GM18861 (cell line): ENCODE measurements around the gene ABLIM3.

Experiments
- ATAC-seq: cut with Tn5 transposase; IDR thresholded peaks from one replicate; pipeline ENCODE4 v1.9.1; 2021; ENCODE audit not compliant: unreplicated experiment

Gene ABLIM3

DNA sequence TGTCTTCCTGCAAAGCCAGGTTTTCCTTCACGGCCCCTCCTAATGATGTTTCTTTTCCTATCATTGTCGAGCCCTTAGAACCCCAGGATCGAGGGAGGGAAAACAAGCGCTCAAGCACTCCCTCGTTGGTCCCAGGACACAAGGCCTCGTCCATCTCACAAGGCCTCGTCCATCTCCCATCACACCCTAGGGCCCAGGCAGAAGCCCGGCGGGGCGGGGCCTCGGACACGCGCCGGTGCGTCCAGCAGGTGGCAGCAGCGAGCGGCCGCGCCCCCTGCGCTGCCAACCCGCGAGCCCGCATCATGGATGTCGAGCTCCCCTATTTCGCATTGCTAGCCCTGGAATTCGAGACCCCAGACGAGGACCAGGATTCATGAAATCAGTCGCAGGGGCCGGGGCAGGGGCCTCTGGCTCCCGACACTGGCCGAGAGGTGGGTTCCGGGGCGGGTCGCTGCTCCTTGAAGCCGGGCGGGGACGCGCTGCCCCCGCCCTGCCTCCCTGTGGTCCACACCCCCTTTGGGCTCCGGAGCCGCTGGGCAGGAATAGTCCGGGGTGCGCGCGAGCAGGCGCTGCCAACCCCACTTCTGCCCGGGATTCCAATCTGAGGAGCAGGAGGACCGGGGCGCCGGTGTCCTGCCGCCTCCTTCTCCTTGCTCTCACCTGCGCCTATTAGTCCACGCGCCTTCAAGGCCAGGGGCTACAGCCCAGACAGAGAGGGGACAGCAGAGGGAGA, at the start of gene ABLIM3:
TSS of gene ABLIM3 (plus strand) at position 270 of the 733 bp plus-strand sequence. CDS start 603 bp downstream, outside the sequence.
- ATAC-seq = peak; percentile 90

DNA sequence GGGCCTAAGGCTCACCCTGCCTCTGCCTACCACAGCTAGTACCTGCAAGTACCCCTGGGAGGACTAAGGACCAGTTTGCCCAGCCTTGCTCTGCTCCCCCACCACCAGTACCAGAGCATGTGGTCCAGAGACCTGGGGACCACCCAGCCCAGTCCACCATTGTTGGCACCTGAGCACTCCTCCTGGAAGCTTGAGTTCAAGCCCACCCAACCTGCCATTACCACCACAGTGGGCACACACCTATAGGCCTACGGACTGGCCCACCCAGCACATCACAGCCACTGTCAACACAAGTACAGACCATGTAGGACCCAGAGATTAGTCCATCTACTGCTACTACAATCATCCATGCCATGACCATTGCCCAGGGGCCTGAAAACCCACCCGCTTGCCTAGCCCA, 47.7 kb upstream of the ABLIM3 start:
- ATAC-seq = no peak

DNA sequence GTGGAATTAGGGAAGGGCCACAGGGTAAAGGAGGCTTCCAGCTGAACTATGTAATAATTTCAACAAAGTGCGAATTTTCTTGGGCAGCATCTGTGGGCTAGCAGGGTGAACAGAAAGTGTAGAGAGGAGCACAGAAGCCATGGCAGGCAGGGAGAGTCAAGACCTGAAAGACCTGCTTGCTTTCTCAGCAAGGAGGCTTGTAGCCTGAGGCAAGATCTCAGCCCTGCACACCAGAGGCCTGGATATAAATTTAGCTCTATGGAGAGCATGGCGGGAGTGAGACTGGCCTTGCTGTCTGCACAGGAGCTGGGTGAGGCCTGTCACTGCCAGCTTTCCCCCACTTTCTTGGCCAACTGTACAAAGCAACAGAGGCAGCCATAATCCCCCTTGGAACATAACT, 46.3 kb upstream of the ABLIM3 start:
- no peak for ATAC-seq

DNA sequence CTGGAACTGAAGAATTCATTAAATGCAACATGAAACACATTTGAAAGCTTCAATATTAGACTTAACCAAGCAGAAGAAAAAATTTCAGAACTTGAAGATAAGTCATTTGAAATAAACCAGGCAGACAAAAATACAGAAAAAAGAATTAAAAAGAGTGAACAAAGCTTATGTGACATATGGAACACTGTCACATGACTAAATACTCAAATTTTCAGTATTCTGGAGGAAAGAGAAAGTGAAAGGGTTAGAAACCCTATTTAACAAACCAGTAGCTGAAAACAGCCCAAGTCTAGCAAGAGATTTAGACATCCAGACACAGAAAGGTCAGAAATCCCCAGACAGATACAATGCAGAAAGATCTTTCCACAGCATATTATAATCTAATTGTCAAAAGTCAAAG, 41.4 kb upstream of the ABLIM3 start:
- no peak for ATAC-seq

DNA sequence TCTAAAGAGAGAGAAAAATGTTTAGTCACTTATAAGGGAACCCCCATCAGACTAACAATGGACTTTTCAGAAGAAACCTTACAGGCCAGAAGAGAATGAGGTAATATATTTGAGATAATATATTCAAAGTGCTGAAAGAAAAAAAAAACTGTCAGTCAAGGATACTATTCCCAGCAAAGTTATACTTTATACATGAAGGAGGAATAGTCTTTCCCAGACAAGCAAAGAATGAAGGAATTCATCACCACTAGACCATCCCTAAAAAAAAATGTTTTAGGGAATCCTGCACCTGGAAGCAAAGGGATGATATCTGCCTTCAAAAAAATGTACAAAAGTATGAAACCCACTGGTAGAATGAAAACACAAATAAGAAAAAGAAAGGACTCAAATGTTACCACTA, 41.0 kb upstream of the ABLIM3 start:
- no peak for ATAC-seq

DNA sequence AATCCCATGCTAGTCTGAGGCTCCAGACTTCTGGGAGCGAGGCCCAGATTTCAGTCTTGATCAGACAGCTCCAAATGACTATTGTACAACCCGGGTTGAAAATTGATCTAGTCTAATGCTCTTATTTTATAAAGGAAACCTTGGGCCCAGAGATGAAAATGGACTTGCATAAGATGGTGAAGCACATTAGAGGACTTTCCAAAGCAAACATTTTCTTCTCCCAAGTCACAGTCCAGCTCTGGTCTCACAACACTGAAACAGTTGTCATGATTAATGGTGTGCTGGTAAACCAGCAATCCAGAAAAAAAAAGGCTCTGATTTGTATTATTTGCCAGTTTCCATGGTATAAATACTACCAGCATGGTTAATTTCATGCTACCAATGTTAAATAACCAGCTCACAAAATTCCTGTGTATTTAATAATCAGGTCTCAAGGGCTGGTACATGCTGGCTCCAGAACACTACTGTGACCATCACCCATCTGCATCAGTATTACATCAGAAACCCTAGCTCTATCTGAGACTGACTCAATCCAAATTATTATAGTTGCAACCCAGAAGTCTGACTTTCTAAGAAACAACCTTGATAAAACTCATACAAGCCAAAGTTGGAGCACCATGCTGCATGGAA, 32.5 kb upstream of the ABLIM3 start:
- ATAC-seq = no peak

DNA sequence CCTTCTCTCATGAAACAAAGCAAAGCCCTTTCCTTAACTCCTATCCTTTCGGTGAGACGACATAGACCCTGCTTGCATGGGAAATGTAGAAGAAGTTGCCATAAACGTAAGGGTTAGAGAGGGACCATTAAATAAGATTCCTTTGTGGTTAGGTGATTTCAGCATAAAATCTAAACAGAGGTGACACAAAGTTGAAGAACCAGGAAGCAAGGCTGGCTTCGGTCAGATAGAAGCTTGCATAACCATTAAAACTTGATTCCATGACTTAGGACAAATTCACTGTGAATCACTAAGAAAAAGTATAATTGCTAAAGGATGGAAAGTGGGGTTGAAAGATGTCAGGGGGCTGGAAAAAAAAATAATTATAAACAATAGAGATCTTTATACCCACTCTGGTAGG, 30.9 kb upstream of the ABLIM3 start:
- no peak for ATAC-seq

DNA sequence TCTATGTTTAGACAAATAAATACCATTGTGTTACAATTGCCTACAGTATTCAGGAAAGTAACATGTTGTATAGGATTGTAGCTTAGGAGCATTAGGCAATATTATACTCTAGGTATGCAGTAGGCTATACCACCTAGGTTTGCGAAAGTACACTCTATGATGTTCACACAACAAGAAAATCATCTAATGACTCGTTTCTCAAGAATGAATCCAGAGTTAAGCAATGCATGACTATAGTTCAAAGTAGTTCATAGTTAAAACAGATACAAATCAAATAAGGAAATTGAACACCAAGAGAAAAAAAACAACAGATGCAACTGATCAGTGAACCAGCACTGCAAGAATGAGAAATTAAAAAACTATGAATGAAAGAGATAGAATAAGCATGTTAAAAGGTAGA, 27.6 kb upstream of the ABLIM3 start:
- no peak for ATAC-seq

DNA sequence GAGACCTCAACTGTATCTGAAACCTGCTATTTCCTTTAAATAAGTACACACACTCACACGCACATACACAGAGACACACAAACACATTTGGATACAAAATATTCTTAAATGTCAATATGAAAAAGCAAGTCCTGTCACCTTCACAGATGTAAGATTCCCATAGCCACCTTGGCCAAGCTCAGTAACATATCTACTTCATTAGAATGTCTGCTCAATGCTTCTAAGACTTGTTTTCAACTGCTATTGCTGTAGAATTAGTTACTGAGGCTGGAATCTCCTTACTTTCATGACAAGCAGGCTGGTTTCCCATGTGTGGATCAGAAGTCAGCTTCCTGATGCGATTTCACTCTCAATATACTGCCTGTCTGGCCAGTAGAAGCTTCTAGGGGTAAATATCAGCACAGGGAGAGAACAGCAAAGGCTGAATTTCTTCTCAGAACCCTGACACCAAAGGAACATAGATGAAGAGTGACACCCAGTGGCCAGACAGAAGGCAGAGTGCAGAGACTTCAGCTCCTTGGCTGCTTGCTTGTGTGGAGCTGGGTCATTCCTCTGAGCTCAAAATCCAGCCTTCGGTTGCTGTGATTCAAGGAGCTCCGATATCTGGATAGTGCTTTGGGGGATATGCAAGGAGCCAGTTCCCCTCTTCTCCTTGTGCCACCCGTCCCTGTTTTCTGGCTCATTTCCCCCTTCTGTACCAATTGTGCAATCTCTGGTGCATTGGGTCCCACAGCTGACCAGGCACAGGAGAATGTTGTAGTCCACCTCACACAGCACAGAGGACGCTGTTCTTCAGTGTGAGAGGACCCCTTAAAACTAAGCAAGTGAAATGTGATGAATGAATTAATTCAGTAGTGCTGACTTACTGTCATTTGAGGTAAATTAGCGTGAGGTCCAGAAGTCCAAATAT, 26.6 kb upstream of the ABLIM3 start:
- peak; percentile 77 for ATAC-seq

DNA sequence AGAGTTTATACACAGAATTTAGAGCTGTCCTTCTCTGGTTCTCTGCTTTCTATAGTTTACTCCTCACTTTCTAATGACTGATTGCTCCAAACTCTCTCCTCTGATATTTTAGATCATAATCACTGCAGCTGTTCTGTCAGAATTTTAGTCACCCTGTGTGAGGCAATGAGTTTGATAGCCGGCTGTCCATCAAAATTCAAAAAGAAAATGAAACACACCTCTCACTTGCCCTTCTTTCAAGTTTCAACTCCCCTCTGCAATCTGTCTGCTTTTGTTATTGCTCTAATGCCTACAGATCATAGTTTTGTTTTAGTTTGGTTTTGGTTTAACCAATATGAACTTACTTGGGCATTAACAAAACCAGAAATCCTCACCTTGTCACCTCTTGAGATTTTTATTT, 23.3 kb upstream of the ABLIM3 start:
- peak; percentile 68 for ATAC-seq

DNA sequence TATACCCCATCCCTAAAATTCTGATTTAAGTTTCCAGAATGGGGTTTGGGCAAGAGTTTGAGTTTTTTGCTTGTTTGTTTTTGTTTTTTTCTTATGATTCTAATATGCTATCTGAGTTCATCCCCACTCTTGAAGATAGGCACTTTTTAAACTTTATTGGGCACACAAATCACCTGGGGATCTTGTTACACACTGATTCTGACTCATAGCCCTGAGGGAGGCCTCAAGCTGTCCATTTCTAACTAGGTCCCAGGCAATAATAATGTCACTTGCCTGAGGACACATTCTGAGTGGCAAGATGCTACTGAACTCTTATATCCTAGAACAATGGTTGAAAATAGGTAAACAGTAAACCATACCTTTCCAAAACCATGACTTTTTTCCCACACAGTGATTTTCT, 22.8 kb upstream of the ABLIM3 start:
- ATAC-seq = no peak

DNA sequence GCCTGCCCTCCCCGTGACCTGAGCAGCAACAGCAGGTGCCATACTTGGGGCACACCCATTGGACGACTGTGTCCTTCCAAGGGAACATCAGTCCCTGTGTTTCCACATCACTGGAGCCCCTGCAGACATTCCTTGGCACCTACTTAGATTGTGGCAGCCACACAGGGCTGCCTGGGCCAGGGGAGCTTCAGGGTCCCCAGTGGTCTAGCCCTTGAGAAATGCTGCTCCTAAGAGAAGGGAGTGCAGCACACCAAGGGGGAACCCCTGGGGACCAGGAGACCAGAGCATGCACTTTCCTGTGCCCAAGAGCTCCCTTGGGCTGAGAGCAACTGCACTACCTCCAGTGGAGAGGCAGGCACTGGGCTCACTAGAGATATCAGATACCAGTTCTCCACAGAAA, 20.1 kb upstream of the ABLIM3 start:
- ATAC-seq = no peak

DNA sequence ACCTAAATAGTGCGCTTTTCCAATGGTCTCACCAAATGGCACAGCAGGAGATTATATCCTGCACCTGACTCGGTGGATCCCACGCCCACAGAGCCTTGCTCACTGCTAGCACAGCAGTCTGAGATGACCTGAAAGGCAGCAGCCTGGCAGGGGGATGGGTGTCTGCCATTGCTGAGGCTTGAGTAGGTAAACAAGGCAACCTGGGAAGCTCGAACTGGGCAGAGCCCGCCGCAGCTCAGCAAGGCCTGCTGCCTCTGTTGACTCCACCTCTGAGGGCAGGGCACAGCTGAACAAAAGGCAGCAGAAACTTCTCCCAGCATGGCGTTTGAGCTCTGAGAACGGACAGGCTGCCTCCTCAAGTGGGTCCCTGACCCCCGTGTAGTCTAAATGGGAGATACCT, 18.1 kb upstream of the ABLIM3 start:
- ATAC-seq = no peak

DNA sequence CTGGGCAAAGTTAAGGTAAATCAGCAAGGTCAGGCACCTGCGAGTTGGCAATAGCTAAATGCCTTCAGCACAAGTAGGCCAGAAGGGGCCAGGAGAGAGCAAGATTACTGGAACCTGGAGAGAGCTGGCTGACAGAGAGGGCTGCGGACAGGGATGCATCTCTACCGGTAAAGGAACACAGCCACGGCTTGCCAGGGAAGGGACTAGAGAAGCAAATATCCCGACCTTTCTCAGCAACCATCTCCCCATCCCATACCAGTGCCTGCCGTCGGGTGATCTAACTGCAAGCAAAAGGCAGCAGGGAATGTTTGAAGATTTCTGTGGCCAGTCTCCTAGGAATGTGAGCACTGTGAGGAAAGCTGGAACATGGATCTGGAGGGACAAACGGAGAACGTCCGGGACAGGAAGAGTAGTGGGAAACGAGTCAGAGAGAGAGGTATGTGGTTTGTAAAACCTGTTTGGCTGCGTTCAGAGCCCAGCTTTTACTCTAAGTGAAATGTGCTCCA, 15.9 kb upstream of the ABLIM3 start:
- no peak for ATAC-seq

DNA sequence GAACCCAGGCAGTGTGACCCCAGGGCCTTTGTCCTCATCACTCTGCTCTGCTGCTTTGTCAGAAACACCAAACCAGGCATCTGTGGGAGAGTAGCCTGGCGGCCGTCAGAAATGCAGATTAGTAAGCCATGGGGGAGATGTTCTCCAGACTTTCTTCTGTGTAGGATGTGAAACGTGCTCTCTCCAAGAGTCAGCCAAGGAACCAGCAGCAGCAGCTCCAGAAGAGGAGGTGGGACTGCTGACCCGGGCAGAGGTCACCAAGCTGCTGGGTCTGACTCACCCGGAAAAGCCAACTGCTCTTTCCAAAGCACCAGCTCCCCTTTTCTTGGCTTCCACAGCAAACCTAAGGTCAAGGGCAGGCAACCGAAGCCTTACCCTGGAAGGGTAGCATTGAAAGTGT, 14.4 kb upstream of the ABLIM3 start:
- no peak for ATAC-seq

DNA sequence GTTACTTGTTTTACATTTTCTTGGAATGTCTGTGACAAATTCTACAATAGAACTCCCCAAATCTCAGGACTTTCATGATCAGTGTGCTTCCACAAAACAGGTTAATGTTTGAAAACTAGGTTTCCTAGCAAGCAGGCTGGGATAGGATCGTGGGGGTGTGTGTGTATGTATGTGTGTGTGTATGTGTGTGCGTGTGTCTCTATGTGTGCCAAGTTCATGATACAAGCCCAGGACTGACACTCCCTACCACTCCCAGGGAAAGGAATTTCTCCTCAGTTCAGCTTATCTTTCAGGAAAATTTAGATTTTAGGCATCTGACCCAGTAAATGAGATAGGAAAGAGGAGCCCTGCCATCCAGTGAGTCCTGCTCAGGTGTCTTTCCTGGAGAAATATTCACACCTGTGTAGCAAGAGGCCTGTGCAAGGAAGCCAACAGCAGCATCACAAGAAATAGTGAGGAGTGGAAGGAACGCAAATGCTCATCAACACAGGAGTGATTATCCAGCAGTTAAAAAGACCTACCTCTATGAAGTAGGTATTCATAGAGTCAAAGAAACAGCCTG, 13.8 kb upstream of the ABLIM3 start:
- ATAC-seq = no peak

DNA sequence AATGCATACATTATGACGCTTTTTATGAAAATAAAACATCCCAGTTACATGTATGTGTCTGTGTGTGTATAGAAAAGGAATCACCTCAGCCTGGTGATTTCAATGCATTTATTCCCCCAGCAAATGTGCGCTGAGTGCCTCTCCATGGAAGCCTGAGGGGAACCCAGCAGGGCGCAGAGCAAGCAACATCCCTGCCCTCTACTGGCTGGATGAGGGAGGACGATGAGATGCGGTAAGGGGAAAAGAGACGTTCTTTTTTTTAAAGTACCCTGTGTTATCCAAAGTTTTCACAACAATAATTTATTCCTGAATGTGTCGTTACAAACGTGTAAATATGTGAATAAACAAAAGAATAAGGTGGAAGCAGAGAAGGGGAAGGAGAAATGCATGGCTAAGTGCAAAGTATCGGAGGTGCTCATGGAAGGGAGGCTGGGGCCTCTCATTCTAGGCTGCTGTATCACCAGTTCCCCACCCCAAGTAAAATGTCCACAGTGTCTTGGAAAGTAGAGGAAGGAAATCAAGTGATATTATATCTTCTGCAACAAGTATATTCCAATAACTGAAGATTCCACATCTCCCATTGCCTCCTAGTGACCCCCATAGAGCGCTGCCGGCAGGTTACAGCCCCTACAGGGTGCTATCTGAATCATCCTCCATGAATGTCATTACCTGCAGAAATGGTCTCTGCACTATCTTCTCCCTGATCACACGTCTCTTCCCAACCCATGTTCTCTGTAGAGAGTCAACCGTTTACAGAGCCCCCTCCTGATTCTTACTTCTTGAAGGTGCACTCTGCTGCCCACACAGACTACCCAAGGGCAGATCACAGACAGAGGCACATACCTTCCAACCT, 13.0 kb upstream of the ABLIM3 start:
- peak; percentile 70 for ATAC-seq

DNA sequence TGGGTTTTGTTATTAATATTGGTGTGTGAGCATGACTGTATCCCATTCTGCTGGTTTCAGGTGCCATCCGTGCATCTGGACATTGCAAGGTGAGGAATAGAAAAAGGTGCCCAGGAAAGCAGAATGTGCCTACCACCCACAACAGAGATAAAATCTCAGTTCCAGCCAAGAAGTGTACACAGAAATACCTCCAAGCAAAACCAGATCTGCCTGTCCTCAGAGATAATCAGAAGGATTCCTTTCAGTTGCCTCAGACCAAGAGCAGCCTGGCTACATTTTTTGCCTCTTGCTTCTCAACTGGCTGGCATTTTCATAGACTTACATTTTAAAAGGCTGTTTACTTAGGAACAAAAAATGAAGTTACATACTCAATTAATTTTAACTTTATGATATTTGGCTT, 12.1 kb upstream of the ABLIM3 start:
- no peak for ATAC-seq

DNA sequence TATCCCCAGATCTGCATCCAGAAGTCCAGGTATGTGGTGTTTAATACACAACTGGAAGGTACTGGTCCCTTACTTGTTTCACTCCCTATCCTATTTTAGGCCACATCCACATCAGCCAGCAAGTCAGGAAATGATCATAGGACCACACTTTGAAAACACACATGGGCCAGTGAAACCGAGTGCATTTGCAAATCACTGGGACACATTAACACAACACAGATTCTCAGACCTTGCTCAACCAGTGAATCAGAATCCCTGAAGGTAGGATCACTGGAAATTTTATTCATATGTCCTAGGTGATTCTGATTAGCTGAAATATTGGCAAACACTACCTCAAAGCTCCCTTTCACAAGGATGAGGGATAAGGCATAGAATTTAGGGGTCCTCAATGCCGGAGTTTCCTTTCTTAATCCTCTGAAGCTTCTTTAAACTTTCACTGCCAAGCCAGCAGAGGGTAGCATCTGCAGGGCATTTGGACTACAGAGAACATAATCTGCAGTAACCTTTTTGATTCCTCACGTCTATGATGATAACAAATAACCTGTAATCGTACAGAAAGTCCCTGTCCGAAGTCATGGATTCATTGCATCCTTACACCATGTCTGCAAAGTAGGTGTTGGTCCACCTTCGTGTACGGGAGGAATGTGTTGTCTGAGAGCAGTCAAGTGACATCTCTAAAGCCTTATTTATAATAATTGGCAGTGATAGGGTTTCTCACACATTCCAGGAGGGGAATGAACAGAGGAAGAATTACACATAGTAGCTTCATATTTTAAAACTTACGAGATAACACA, 11.0 kb upstream of the ABLIM3 start:
- no peak for ATAC-seq

DNA sequence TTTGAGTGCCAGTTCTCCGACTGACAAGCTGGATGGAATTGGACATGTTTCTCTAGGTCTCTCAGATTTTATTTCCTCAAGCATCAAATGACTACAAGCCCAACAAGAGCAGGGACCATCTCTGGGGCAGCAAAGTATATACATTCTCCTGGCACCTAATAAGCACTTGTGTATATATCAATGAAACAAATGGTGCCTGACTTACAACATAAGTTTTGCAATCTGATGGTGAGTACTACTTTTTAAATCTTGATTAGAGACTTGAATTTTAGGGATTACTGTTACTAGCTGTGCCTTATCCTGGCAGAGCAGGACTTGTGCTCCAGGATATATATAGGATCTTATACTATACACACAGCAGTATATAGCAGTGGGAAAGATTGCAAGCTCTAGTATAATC, 8.8 kb upstream of the ABLIM3 start:
- ATAC-seq = no peak
